Measurements from ENCODE around the gene MCC.

DNA sequence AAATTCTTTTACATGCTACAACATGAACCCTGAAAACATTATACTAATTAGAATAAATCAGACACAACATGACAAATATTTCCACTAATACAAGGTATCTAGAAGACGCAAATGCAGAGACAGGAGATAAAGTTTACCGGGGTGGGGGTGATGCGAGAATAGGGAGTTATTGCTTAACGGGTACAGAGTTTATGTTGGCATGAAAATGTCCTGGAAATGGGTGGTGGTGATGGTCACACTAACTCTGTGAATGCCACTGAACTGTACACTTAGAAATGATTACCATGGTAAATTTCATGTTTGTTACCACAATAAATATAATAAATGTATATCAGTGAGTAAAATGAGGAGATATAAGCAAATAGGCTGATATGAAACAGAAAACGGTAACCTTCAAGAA is 378.9 kb downstream of the MCC start:
- TF ChIP-seq, protein P1, sequence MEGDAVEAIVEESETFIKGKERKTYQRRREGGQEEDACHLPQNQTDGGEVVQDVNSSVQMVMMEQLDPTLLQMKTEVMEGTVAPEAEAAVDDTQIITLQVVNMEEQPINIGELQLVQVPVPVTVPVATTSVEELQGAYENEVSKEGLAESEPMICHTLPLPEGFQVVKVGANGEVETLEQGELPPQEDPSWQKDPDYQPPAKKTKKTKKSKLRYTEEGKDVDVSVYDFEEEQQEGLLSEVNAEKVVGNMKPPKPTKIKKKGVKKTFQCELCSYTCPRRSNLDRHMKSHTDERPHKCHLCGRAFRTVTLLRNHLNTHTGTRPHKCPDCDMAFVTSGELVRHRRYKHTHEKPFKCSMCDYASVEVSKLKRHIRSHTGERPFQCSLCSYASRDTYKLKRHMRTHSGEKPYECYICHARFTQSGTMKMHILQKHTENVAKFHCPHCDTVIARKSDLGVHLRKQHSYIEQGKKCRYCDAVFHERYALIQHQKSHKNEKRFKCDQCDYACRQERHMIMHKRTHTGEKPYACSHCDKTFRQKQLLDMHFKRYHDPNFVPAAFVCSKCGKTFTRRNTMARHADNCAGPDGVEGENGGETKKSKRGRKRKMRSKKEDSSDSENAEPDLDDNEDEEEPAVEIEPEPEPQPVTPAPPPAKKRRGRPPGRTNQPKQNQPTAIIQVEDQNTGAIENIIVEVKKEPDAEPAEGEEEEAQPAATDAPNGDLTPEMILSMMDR (IDR thresholded peaks at IDR 0.05), result no peak
- no peak for TF ChIP-seq POLR2A (IDR thresholded peaks at IDR 0.05)

Data from breast epithelium (tissue), 3 donors.